Common myeloid progenitor, CD34-positive (primary cell): ENCODE results near the gene MACROD1.
"Not testable (repeated sequence)": the region's sequence is repeated elsewhere in the genome, so short reads cannot be mapped to it uniquely, and the experiment has no call there.

Source experiments
- CTCF ChIA-PET: fragments of 350-600 bp; sonication (Branson Sonifier 250); formaldehyde crosslinking; loops from one replicate; lab custom pipeline; 2021; ENCODE audit warnings: antibody characterized with exemption; lab: Charles Lee
- POLR2A ChIA-PET: fragments of 350-600 bp; sonication (Branson Sonifier 250); formaldehyde crosslinking; loops from one replicate; lab custom pipeline; 2021; ENCODE audit warnings: antibody characterized with exemption; lab: Charles Lee
- DNase-seq, 3 donors: peaks; one replicate each; pipeline versions ENCODE4 v3.0.0 to v3.0.0-alpha.2; 2013
- H3K27ac ChIP-seq, 2 experiments: 1 replicate in 1 of 2; 2 replicates in 1 of 2; pipeline ENCODE4 v1.7.0; 2013; ENCODE audit warnings: inconsistent platforms in 2 of 2, low read length in 2 of 2, mild to moderate bottlenecking in 2 of 2, low read depth in 1 of 2, moderate library complexity in 1 of 2; ENCODE audit not compliant: severe bottlenecking in 2 of 2, insufficient read depth in 1 of 2, poor library complexity in 1 of 2
- H3K27me3 ChIP-seq, 5 experiments: replicated peaks in 2 of 5; 1 replicate in 3 of 5; 2 replicates in 2 of 5; pipeline versions ENCODE4 v1.6.1 to v1.7.0; 2013; ENCODE audit warnings: low read length in 4 of 5, mild to moderate bottlenecking in 2 of 5, moderate library complexity in 2 of 5, inconsistent platforms in 1 of 5; ENCODE audit not compliant: insufficient read depth in 5 of 5, control insufficient read depth in 4 of 5
- H3K36me3 ChIP-seq, 4 experiments: 1 replicate in 2 of 4; 2 replicates in 2 of 4; pipeline versions ENCODE4 v1.6.1 to v1.7.0; 2013; ENCODE audit warnings: low read length in 3 of 4, control low read depth in 1 of 4, mild to moderate bottlenecking in 1 of 4; ENCODE audit not compliant: control insufficient read depth in 4 of 4, insufficient read depth in 4 of 4
- H3K4me1 ChIP-seq, 4 experiments: 1 replicate in 3 of 4; 2 replicates in 1 of 4; pipeline versions ENCODE4 v1.6.1 to v1.7.1; 2013; ENCODE audit warnings: low read length in 3 of 4, mild to moderate bottlenecking in 3 of 4, control low read depth in 1 of 4, inconsistent platforms in 1 of 4, moderate library complexity in 1 of 4; ENCODE audit not compliant: control insufficient read depth in 4 of 4, insufficient read depth in 4 of 4; ENCODE audit errors: control extremely low read depth in 1 of 4
- H3K4me3 ChIP-seq, 7 experiments: 1 replicate in 4 of 7; 2 replicates in 3 of 7; pipeline versions ENCODE4 v1.5.1 to v1.7.0; 2013; ENCODE audit warnings: mild to moderate bottlenecking in 7 of 7, low read length in 6 of 7, moderate library complexity in 6 of 7, inconsistent platforms in 2 of 7, low read depth in 2 of 7, control low read depth in 1 of 7; ENCODE audit not compliant: insufficient read depth in 4 of 7, control insufficient read depth in 1 of 7; ENCODE audit errors: extremely low read depth in 1 of 7
- H3K9me3 ChIP-seq, 5 experiments: 1 replicate in 4 of 5; 2 replicates in 1 of 5; pipeline versions ENCODE4 v1.6.1 to v1.7.1; 2013; ENCODE audit warnings: low read length in 4 of 5, mild to moderate bottlenecking in 2 of 5, inconsistent platforms in 1 of 5, low read depth in 1 of 5, moderate library complexity in 1 of 5; ENCODE audit not compliant: control insufficient read depth in 4 of 5, insufficient read depth in 2 of 5; ENCODE audit errors: control extremely low read depth in 1 of 5
- WGBS: methylation state at CpG from one replicate; pipeline ENCODE4 v1.1.5; 2013; ENCODE audit not compliant: insufficient coverage; 5-methylcytosine and 5-hydroxymethylcytosine counted together

MACROD1 gene

GRCh38 chr11:63986156-63986931 is 179.6 kb downstream of the MACROD1 start, which contains the start of gene OTUB1:
OTUB1 (plus strand) TSS chr11:63986438; CDS start chr11:63986457, 19 bp downstream.
- ChIA-PET POLR2A (interaction anchor here (1.1 kb wide), 1 partner anchor 195 kb away, joined by 3 read pairs; no protein-coding TSS in a partner anchor), CTCF (interaction anchor here (5.5 kb wide), 1 partner anchor 15 kb away, joined by 32 read pairs; no protein-coding TSS in a partner anchor)
- WGBS: 0% methylated on average over 44 of the region's 63 CpGs
- Histone ChIP-seq H3K27me3 (no peaks in the 10 kb centered on the region), H3K4me1 (peaks cover 0 to 38% (median 32%) of the 10 kb centered on the region in 4 experiments), H3K9me3 (no peaks in the 10 kb centered on the region), H3K27ac (peak within 1 kb of the TSS; percentile 61 to 90), H3K4me3 (peak within 1 kb of the TSS; percentile 56 to 95 (median 86)), H3K36me3 (peaks cover 0 to 23% (median 17%) of the 10 kb centered on the region in 4 experiments)
- peak; percentile 89 to 91 (median 90) for DNase-seq

GRCh38 chr11:63985812-63986155 is 180.1 kb downstream of the MACROD1 start:
- H3K9me3 ChIP-seq: no peaks in the 10 kb centered on the region
- CTCF ChIA-PET: no interaction called here
- POLR2A ChIA-PET: interaction anchor here (1.1 kb wide), 1 partner anchor 196 kb away, joined by 3 read pairs; no protein-coding TSS in a partner anchor
- H3K36me3 ChIP-seq: peaks cover 0 to 17% (median 12%) of the 10 kb centered on the region in 4 experiments
- H3K4me3 ChIP-seq: peak overlapping the region; percentile 56 to 95 (median 86)
- H3K27ac ChIP-seq: peak overlapping the region; percentile 61 to 90
- H3K27me3 ChIP-seq: no peaks in the 10 kb centered on the region
- WGBS: 0% methylated on average over 7 of the region's 18 CpGs
- DNase-seq: peak; percentile 25 to 61 (median 45)
- H3K4me1 ChIP-seq: peaks cover 0 to 41% (median 33%) of the 10 kb centered on the region in 4 experiments

GRCh38 chr11:63979426-63979825 is 186.5 kb downstream of the MACROD1 start:
- Histone ChIP-seq H3K36me3 (peaks cover 2 to 19% (median 10%) of the 10 kb centered on the region in 4 experiments), H3K9me3 (no peaks in the 10 kb centered on the region), H3K4me1 (peaks cover 0 to 35% (median 29%) of the 10 kb centered on the region in 4 experiments), H3K27ac (no peak overlapping the region), H3K4me3 (no peak overlapping the region), H3K27me3 (no peaks in the 10 kb centered on the region)
- POLR2A ChIA-PET: no interaction called here
- CTCF ChIA-PET: interaction anchor here (1.1 kb wide), 1 partner anchor 22 kb away, joined by 5 read pairs; no protein-coding TSS in a partner anchor
- DNase-seq: no peak
- 92% methylated on average over 4 of the region's 5 CpGs for WGBS

GRCh38 chr11:63978551-63979239 is 187.2 kb downstream of the MACROD1 start:
- H3K27me3 ChIP-seq: no peaks in the 10 kb centered on the region
- no peak overlapping the region for H3K27ac ChIP-seq
- 97% methylated on average over 7 of the region's 10 CpGs for WGBS
- ChIA-PET POLR2A (no interaction called here), CTCF (interaction anchor here (1.1 kb wide), 1 partner anchor 22 kb away, joined by 5 read pairs; no protein-coding TSS in a partner anchor)
- H3K36me3 ChIP-seq: peaks cover 2 to 19% (median 10%) of the 10 kb centered on the region in 4 experiments
- no peak for DNase-seq
- peaks cover 0 to 37% (median 29%) of the 10 kb centered on the region in 4 experiments for H3K4me1 ChIP-seq
- H3K9me3 ChIP-seq: no peaks in the 10 kb centered on the region
- no peak overlapping the region for H3K4me3 ChIP-seq

- H3K9me3 ChIP-seq: no peaks in the 10 kb centered on the region
- peaks cover 0 to 3% (median 0%) of the 10 kb centered on the region in 5 experiments for H3K27me3 ChIP-seq
- peaks cover 2 to 19% (median 10%) of the 10 kb centered on the region in 4 experiments for H3K36me3 ChIP-seq
- peak; percentile 100 for DNase-seq
- H3K4me1 ChIP-seq: peaks cover 0 to 22% (median 16%) of the 10 kb centered on the region in 4 experiments
- peak within 1 kb of the TSS; percentile 90 to 95 for H3K27ac ChIP-seq
- ChIA-PET CTCF (interaction anchor here (1.2 kb wide), 1 partner anchor 27 kb away, joined by 3 read pairs; no protein-coding TSS in a partner anchor), POLR2A (interaction anchor here (1.2 kb wide), 1 partner anchor 136 kb away, joined by 3 read pairs; the partner anchor contains the start of gene MARK2)
- peak within 1 kb of the TSS; percentile 83 to 100 (median 97) for H3K4me3 ChIP-seq
- WGBS: under 1% methylated on average over 58 of the region's 67 CpGs
These were observed 191.4 kb downstream of the MACROD1 start, which contains the start of gene COX8A for GRCh38 chr11:63974259-63975143. COX8A (plus strand) TSS chr11:63974620; CDS start chr11:63974681, 61 bp downstream.

GRCh38 chr11:63973912-63974258 is 192.0 kb downstream of the MACROD1 start:
- CTCF ChIA-PET: interaction anchor here (0.7 to 1.2 kb wide), 2 partner anchors 27 to 56 kb away, joined by 3 read pairs; no protein-coding TSS in a partner anchor
- H3K27ac ChIP-seq, H3K9me3 ChIP-seq, H3K27me3 ChIP-seq, DNase-seq: not testable (repeated sequence)
- 71% methylated on average over 18 of the region's 18 CpGs for WGBS
- peaks cover 0 to 22% (median 16%) of the 10 kb centered on the region in 4 experiments for H3K4me1 ChIP-seq
- H3K4me3 ChIP-seq: peak overlapping the region in 5 of 7 experiments; percentile 83 to 100 (median 99)
- POLR2A ChIA-PET: interaction anchor here (1.2 kb wide), 1 partner anchor 135 kb away, joined by 3 read pairs; the partner anchor contains the start of gene MARK2
- H3K36me3 ChIP-seq: peaks cover 2 to 12% (median 8%) of the 10 kb centered on the region in 4 experiments
